BLaER1 treated with 17β-estradiol and CSF1 and Interleukin-3, amounts not matched to agents 10 nM and 100 nM (cell line): ENCODE results near the gene PLCL2.

Source experiments
- H3K27ac ChIP-seq, 11 experiments: shearing (Covaris generic); formaldehyde crosslinking; 2 replicates each; pipeline ENCODE4 v1.8.1; 2022
- H3K27me3 ChIP-seq, 11 experiments: shearing (Covaris generic); formaldehyde crosslinking; 2 replicates each; pipeline ENCODE4 v1.8.1; 2022
- H3K36me3 ChIP-seq, 11 experiments: shearing (Covaris generic); formaldehyde crosslinking; 2 replicates each; pipeline ENCODE4 v1.8.1; 2022
- H3K4me1 ChIP-seq, 10 experiments: shearing (Covaris generic); formaldehyde crosslinking; 2 replicates each; pipeline ENCODE4 v1.8.1; 2022
- H3K4me2 ChIP-seq, 11 experiments: shearing (Covaris generic); formaldehyde crosslinking; 2 replicates each; pipeline ENCODE4 v1.8.1; 2022
- H3K4me3 ChIP-seq, 10 experiments: shearing (Covaris generic); formaldehyde crosslinking; 2 replicates each; pipeline ENCODE4 v1.8.1; 2022
- H3K9ac ChIP-seq, 11 experiments: shearing (Covaris generic); formaldehyde crosslinking; 2 replicates each; pipeline ENCODE4 v1.8.1; 2022
- H3K9me3 ChIP-seq, 11 experiments: shearing (Covaris generic); formaldehyde crosslinking; replicated peaks in 1 of 11; 2 replicates each; pipeline ENCODE4 v1.8.1; 2022
- H4K20me1 ChIP-seq, 11 experiments: shearing (Covaris generic); formaldehyde crosslinking; 2 replicates each; pipeline ENCODE4 v1.8.1; 2022
- Cebpa-rat ChIP-seq, 11 experiments: shearing (Covaris generic); IDR thresholded peaks; 2 replicates each; pipeline ENCODE4 v1.8.1; 2022

The PLCL2 gene

GRCh38 chr3:16896094-16896627 lies 11.4 kb downstream of the PLCL2 start:
- H3K27ac ChIP-seq = no peak overlapping the region
- no peak overlapping the region for H3K9ac ChIP-seq
- TF ChIP-seq Cebpa-rat (IDR thresholded peaks at IDR 0.05) = no peak
- peaks cover 0 to 18% (median 0%) of the 10 kb centered on the region in 11 experiments; a peak in 6 of 22 replicates for H3K36me3 ChIP-seq
- H3K4me1 ChIP-seq = peaks cover 4 to 13% (median 8%) of the 10 kb centered on the region in 10 experiments; a peak in 12 of 20 replicates
- no peak overlapping the region for H3K4me3 ChIP-seq
- H3K27me3 ChIP-seq = no peaks in the 10 kb centered on the region
- H4K20me1 ChIP-seq = peaks cover 5 to 86% (median 31%) of the 10 kb centered on the region in 11 experiments; a peak in 15 of 22 replicates
- H3K9me3 ChIP-seq = peaks cover 0 to 13% (median 7%) of the 10 kb centered on the region in 11 experiments; a peak in 12 of 22 replicates
- H3K4me2 ChIP-seq = no peak overlapping the region

GRCh38 chr3:16896820-16897219 lies 12.1 kb downstream of the PLCL2 start:
- H3K27me3 ChIP-seq = no peaks in the 10 kb centered on the region
- H4K20me1 ChIP-seq = peaks cover 4 to 86% (median 36%) of the 10 kb centered on the region in 11 experiments; a peak in 16 of 22 replicates
- H3K4me1 ChIP-seq = peaks cover 0 to 8% (median 3%) of the 10 kb centered on the region in 10 experiments; a peak in 5 of 20 replicates
- H3K4me3 ChIP-seq = no peak overlapping the region
- H3K27ac ChIP-seq = no peak overlapping the region
- H3K9ac ChIP-seq = no peak overlapping the region
- H3K9me3 ChIP-seq = peaks cover 0 to 13% (median 7%) of the 10 kb centered on the region in 11 experiments; a peak in 12 of 22 replicates
- no peak overlapping the region for H3K4me2 ChIP-seq
- no peak for TF ChIP-seq Cebpa-rat (IDR thresholded peaks at IDR 0.05)
- H3K36me3 ChIP-seq = peaks cover 0 to 18% (median 0%) of the 10 kb centered on the region in 11 experiments; a peak in 6 of 22 replicates

GRCh38 chr3:16897254-16897926 lies 12.6 kb downstream of the PLCL2 start:
- peaks cover 8 to 86% (median 39%) of the 10 kb centered on the region in 11 experiments; a peak in 16 of 22 replicates for H4K20me1 ChIP-seq
- H3K9ac ChIP-seq = no peak overlapping the region
- peaks cover 0 to 13% (median 7%) of the 10 kb centered on the region in 11 experiments; a peak in 12 of 22 replicates for H3K9me3 ChIP-seq
- no peak for TF ChIP-seq Cebpa-rat (IDR thresholded peaks at IDR 0.05)
- H3K4me3 ChIP-seq = no peak overlapping the region
- peaks cover 0 to 8% (median 0%) of the 10 kb centered on the region in 10 experiments; a peak in 3 of 20 replicates for H3K4me1 ChIP-seq
- no peaks in the 10 kb centered on the region for H3K27me3 ChIP-seq
- H3K4me2 ChIP-seq = no peak overlapping the region
- H3K36me3 ChIP-seq = peaks cover 0 to 18% (median 0%) of the 10 kb centered on the region in 11 experiments; a peak in 6 of 22 replicates
- H3K27ac ChIP-seq = no peak overlapping the region

- Histone ChIP-seq H3K4me3 (no peak overlapping the region), H4K20me1 (peaks cover 8 to 90% (median 41%) of the 10 kb centered on the region in 11 experiments; a peak in 16 of 22 replicates), H3K36me3 (peaks cover 0 to 8% (median 0%) of the 10 kb centered on the region in 11 experiments; a peak in 2 of 22 replicates), H3K27me3 (no peaks in the 10 kb centered on the region), H3K9me3 (peaks cover 0 to 9% (median 5%) of the 10 kb centered on the region in 11 experiments; a peak in 13 of 22 replicates), H3K27ac (no peak overlapping the region), H3K4me1 (peaks cover 0 to 8% (median 0%) of the 10 kb centered on the region in 10 experiments; a peak in 3 of 20 replicates), H3K9ac (no peak overlapping the region), H3K4me2 (no peak overlapping the region)
- no peak for TF ChIP-seq Cebpa-rat (IDR thresholded peaks at IDR 0.05)
Measured at GRCh38 chr3:16898595-16899395, 14.0 kb downstream of the PLCL2 start.

- H3K27ac ChIP-seq = no peak overlapping the region
- peaks cover 0 to 13% (median 4%) of the 10 kb centered on the region in 10 experiments; a peak in 7 of 20 replicates for H3K4me1 ChIP-seq
- TF ChIP-seq Cebpa-rat (IDR thresholded peaks at IDR 0.05) = no peak
- H3K27me3 ChIP-seq = no peaks in the 10 kb centered on the region
- H4K20me1 ChIP-seq = peaks cover 9 to 96% (median 50%) of the 10 kb centered on the region in 11 experiments; a peak in 16 of 22 replicates
- no peak overlapping the region for H3K4me3 ChIP-seq
- H3K36me3 ChIP-seq = peaks cover 0 to 6% (median 0%) of the 10 kb centered on the region in 11 experiments; a peak in 1 of 22 replicates
- H3K9ac ChIP-seq = no peak overlapping the region
- H3K9me3 ChIP-seq = peaks cover 0 to 4% (median 0%) of the 10 kb centered on the region in 11 experiments; a peak in 6 of 22 replicates
- H3K4me2 ChIP-seq = no peak overlapping the region
Measured at GRCh38 chr3:16899919-16900318, 15.2 kb downstream of the PLCL2 start.

- H3K4me1 ChIP-seq = peaks cover 0 to 15% (median 10%) of the 10 kb centered on the region in 10 experiments; a peak in 12 of 20 replicates
- peaks cover 0 to 4% (median 0%) of the 10 kb centered on the region in 11 experiments; a peak in 2 of 22 replicates for H3K9me3 ChIP-seq
- H3K9ac ChIP-seq = no peak overlapping the region
- no peak overlapping the region for H3K27ac ChIP-seq
- peak overlapping the region in 1 of 11 experiments; percentile 21; a peak in 2 of 22 replicates for H3K4me2 ChIP-seq
- H3K4me3 ChIP-seq = no peak overlapping the region
- TF ChIP-seq Cebpa-rat (IDR thresholded peaks at IDR 0.05) = no peak
- H3K36me3 ChIP-seq = no peaks in the 10 kb centered on the region
- H3K27me3 ChIP-seq = no peaks in the 10 kb centered on the region
- H4K20me1 ChIP-seq = peaks cover 15 to 97% (median 47%) of the 10 kb centered on the region in 11 experiments; a peak in 16 of 22 replicates
Measured at GRCh38 chr3:16900779-16901440, 16.2 kb downstream of the PLCL2 start.

- Histone ChIP-seq H3K4me1 (peaks cover 8 to 26% (median 21%) of the 10 kb centered on the region in 10 experiments), H3K4me2 (peak overlapping the region in 4 of 11 experiments; percentile 5 to 22 (median 14); a peak in 2 of 22 replicates), H3K27me3 (no peaks in the 10 kb centered on the region), H3K4me3 (no peak overlapping the region), H3K36me3 (peaks cover 0 to 2% (median 0%) of the 10 kb centered on the region in 11 experiments; a peak in 1 of 22 replicates), H3K27ac (no peak overlapping the region), H3K9ac (no peak overlapping the region), H4K20me1 (peaks cover 15 to 94% (median 29%) of the 10 kb centered on the region in 11 experiments; a peak in 14 of 22 replicates), H3K9me3 (peaks cover 0 to 4% (median 0%) of the 10 kb centered on the region in 11 experiments; a peak in 1 of 22 replicates)
- no peak for TF ChIP-seq Cebpa-rat (IDR thresholded peaks at IDR 0.05)
Measured at GRCh38 chr3:16904423-16905417, 20.0 kb downstream of the PLCL2 start.
